HEK293 (cell line): ENCODE measurements around the gene TMEM186.

ENCODE experiments used
- CTCF ChIA-PET: fragments of 350-600 bp; formaldehyde crosslinking; extraction: SDS; loops from one replicate; lab custom pipeline; 2021; ENCODE audit warnings: antibody characterized with exemption; lab: Yijun Ruan, JAX
- POLR2A ChIA-PET: fragments of 300-600 bp; formaldehyde crosslinking; extraction: SDS; loops from one replicate; lab custom pipeline; 2020; ENCODE audit warnings: antibody characterized with exemption, inconsistent platforms; lab: Yijun Ruan, JAX
- H3K27ac ChIP-seq: fragments of 200-500 bp; sonication (Bioruptor generic); 2 replicates; pipeline ENCODE4 v1.5.1; 2014; ENCODE audit warnings: low read depth, low read length, control low read depth, inconsistent platforms; ENCODE audit errors: extremely low read depth
- H3K36me3 ChIP-seq, 2 experiments: fragments of 200-500 bp in 1 of 2; sonication (Bioruptor generic) in 1 of 2; 1 replicate in 1 of 2; 2 replicates in 1 of 2; pipeline ENCODE4 v1.5.1; 2014 to 2017; ENCODE audit warnings: inconsistent platforms in 2 of 2, low read length in 2 of 2; ENCODE audit not compliant: control insufficient read depth in 2 of 2, insufficient read depth in 1 of 2
- H3K4me1 ChIP-seq: fragments of 200-500 bp; sonication (Bioruptor generic); 2 replicates; pipeline ENCODE4 v1.5.1; 2014; ENCODE audit warnings: mild to moderate bottlenecking, low read length, inconsistent platforms; ENCODE audit not compliant: control insufficient read depth, insufficient read depth
- H3K4me3 ChIP-seq: 2 replicates; pipeline ENCODE4 v1.5.1; 2011; ENCODE audit warnings: low read depth, mild to moderate bottlenecking, control low read depth, low read length, moderate library complexity
- H3K9me3 ChIP-seq: fragments of 200-500 bp; sonication (Bioruptor generic); 2 replicates; pipeline ENCODE4 v1.5.1; 2014; ENCODE audit warnings: low read depth, low read length, inconsistent platforms; ENCODE audit not compliant: control insufficient read depth, insufficient read depth
- GLIS1 ChIP-seq: fragments of 450-650 bp; formaldehyde crosslinking; IDR thresholded peaks from 2 replicates; pipeline ENCODE4 v1.5.1; 2016; ENCODE audit warnings: missing biosample characterization, missing genetic modification characterization
- KLF8 ChIP-seq: fragments of 450-650 bp; formaldehyde crosslinking; IDR thresholded peaks from 2 replicates; pipeline ENCODE4 v1.5.1; 2016; ENCODE audit warnings: missing biosample characterization, missing genetic modification characterization
- KLF9 ChIP-seq: fragments of 450-650 bp; formaldehyde crosslinking; IDR thresholded peaks from 2 replicates; pipeline ENCODE4 v1.5.1; 2016; ENCODE audit warnings: missing biosample characterization, missing genetic modification characterization, low read depth
- PRDM10 ChIP-seq: fragments of 450-650 bp; formaldehyde crosslinking; IDR thresholded peaks from 2 replicates; pipeline ENCODE4 v1.5.1; 2016; ENCODE audit warnings: missing biosample characterization, missing genetic modification characterization
- SP7 ChIP-seq: fragments of 450-650 bp; formaldehyde crosslinking; IDR thresholded peaks from 2 replicates; pipeline ENCODE4 v1.5.1; 2016; ENCODE audit warnings: missing biosample characterization, missing genetic modification characterization
- ZBTB21 ChIP-seq: fragments of 450-650 bp; formaldehyde crosslinking; IDR thresholded peaks from 2 replicates; pipeline ENCODE4 v1.5.1; 2017; ENCODE audit warnings: missing biosample characterization, missing genetic modification characterization
- ZBTB48 ChIP-seq: fragments of 450-650 bp; formaldehyde crosslinking; IDR thresholded peaks from 2 replicates; pipeline ENCODE4 v1.5.1; 2016; ENCODE audit warnings: missing biosample characterization, missing genetic modification characterization
- ZFP37 ChIP-seq: fragments of 450-650 bp; formaldehyde crosslinking; IDR thresholded peaks from 2 replicates; pipeline ENCODE4 v1.5.1; 2016; ENCODE audit warnings: missing biosample characterization, missing genetic modification characterization
- ZNF10 ChIP-seq: fragments of 450-650 bp; formaldehyde crosslinking; IDR thresholded peaks from 2 replicates; pipeline ENCODE4 v1.5.1; 2017; ENCODE audit warnings: missing biosample characterization, missing genetic modification characterization
- ZNF174 ChIP-seq: fragments of 450-650 bp; formaldehyde crosslinking; IDR thresholded peaks from 2 replicates; pipeline ENCODE4 v1.5.0; 2017; ENCODE audit warnings: missing biosample characterization, mild to moderate bottlenecking, missing genetic modification characterization
- ZNF184 ChIP-seq: fragments of 450-650 bp; IDR thresholded peaks from 2 replicates; pipeline ENCODE4 v1.5.1; 2018; ENCODE audit warnings: missing biosample characterization, mild to moderate bottlenecking, missing genetic modification characterization
- ZNF211 ChIP-seq: fragments of 450-650 bp; formaldehyde crosslinking; IDR thresholded peaks from 2 replicates; pipeline ENCODE4 v1.5.1; 2016; ENCODE audit warnings: low read depth, missing biosample characterization, missing genetic modification characterization
- ZNF214 ChIP-seq: fragments of 450-650 bp; formaldehyde crosslinking; IDR thresholded peaks from 2 replicates; pipeline ENCODE4 v1.5.1; 2017; ENCODE audit warnings: missing biosample characterization, mild to moderate bottlenecking, missing genetic modification characterization, borderline replicate concordance
- ZNF221 ChIP-seq: fragments of 450-650 bp; formaldehyde crosslinking; IDR thresholded peaks from 2 replicates; pipeline ENCODE4 v1.5.1; 2017; ENCODE audit warnings: missing biosample characterization, missing genetic modification characterization, borderline replicate concordance
- ZNF26 ChIP-seq: fragments of 450-650 bp; formaldehyde crosslinking; IDR thresholded peaks from 2 replicates; pipeline ENCODE4 v1.5.1; 2016; ENCODE audit warnings: missing biosample characterization, missing genetic modification characterization
- ZNF341 ChIP-seq: fragments of 450-650 bp; formaldehyde crosslinking; IDR thresholded peaks from 2 replicates; pipeline ENCODE4; 2016; ENCODE audit warnings: low read depth, missing biosample characterization, missing genetic modification characterization
- ZNF404 ChIP-seq: fragments of 450-650 bp; formaldehyde crosslinking; IDR thresholded peaks from 2 replicates; pipeline ENCODE4 v1.5.1; 2017; ENCODE audit warnings: missing biosample characterization, missing genetic modification characterization
- ZNF423 ChIP-seq: fragments of 450-650 bp; formaldehyde crosslinking; IDR thresholded peaks from 2 replicates; pipeline ENCODE4 v1.5.1; 2016; ENCODE audit warnings: missing biosample characterization, missing genetic modification characterization
- ZNF473 ChIP-seq: fragments of 450-650 bp; formaldehyde crosslinking; IDR thresholded peaks from 2 replicates; pipeline ENCODE4 v1.5.1; 2017; ENCODE audit warnings: missing biosample characterization, missing genetic modification characterization
- ZNF585B ChIP-seq: fragments of 450-650 bp; formaldehyde crosslinking; IDR thresholded peaks from 2 replicates; pipeline ENCODE4 v1.5.1; 2016; ENCODE audit warnings: missing biosample characterization, missing genetic modification characterization
- ZNF791 ChIP-seq: fragments of 450-650 bp; formaldehyde crosslinking; IDR thresholded peaks from 2 replicates; pipeline ENCODE4 v1.5.1; 2016; ENCODE audit warnings: missing biosample characterization, missing genetic modification characterization
- ZNF837 ChIP-seq: fragments of 450-650 bp; formaldehyde crosslinking; IDR thresholded peaks from 2 replicates; pipeline ENCODE4 v1.5.1; 2016; ENCODE audit warnings: missing biosample characterization, missing genetic modification characterization
- ZSCAN18 ChIP-seq: fragments of 450-650 bp; formaldehyde crosslinking; IDR thresholded peaks from 2 replicates; pipeline ENCODE4 v1.5.1; 2016; ENCODE audit warnings: missing biosample characterization, missing genetic modification characterization
- ZSCAN30 ChIP-seq: fragments of 450-650 bp; IDR thresholded peaks from 2 replicates; pipeline ENCODE4 v1.5.1; 2018; ENCODE audit warnings: missing biosample characterization, mild to moderate bottlenecking, missing genetic modification characterization, moderate library complexity
- TF ChIP-seq, protein P1 (sequence below): fragments of 450-650 bp; formaldehyde crosslinking; IDR thresholded peaks from 2 replicates; pipeline ENCODE4 v1.5.1; 2016; ENCODE audit warnings: missing biosample characterization, missing genetic modification characterization

Gene TMEM186

GRCh38 chr16:8828541-8829165 lies 31.2 kb upstream of the TMEM186 start (continued):
- no peak for TF ChIP-seq PRDM10
- TF ChIP-seq ZBTB21 (tag by site-specific recombination), result no peak
- no peak for TF ChIP-seq ZNF585B (tag by site-specific recombination)
- no peak for TF ChIP-seq ZNF791 (tag by site-specific recombination)

GRCh38 chr16:8826278-8826879 lies 28.9 kb upstream of the TMEM186 start:
- H3K4me3 ChIP-seq, result no peak overlapping the region
- H3K9me3 ChIP-seq, result no peaks in the 10 kb centered on the region
- CTCF ChIA-PET, result no interaction called here
- H3K4me1 ChIP-seq, result no peaks in the 10 kb centered on the region
- POLR2A ChIA-PET, result no interaction called here
- TF ChIP-seq ZNF214 (tag by site-specific recombination), result no peak
- no peak for TF ChIP-seq ZNF10 (tag by site-specific recombination)
- TF ChIP-seq ZNF423 (tag by site-specific recombination), result no peak
- TF ChIP-seq ZNF473 (tag by site-specific recombination), result no peak
- no peak for TF ChIP-seq ZBTB48 (tag by site-specific recombination)
- TF ChIP-seq ZFP37 (tag by site-specific recombination), result no peak
- no peak for TF ChIP-seq KLF8 (tag by site-specific recombination)
- TF ChIP-seq SP7 (tag by site-specific recombination), result no peak
- TF ChIP-seq ZNF837 (tag by site-specific recombination), result no peak
- no peak for TF ChIP-seq ZSCAN30 (tag by site-specific recombination)
- TF ChIP-seq ZNF404 (tag by site-specific recombination), result no peak
- TF ChIP-seq KLF9 (tag by site-specific recombination), result no peak
- TF ChIP-seq ZNF184 (tag by site-specific recombination), result no peak
- TF ChIP-seq ZNF791 (tag by site-specific recombination), result no peak
- TF ChIP-seq ZSCAN18 (tag by site-specific recombination), result no peak
- peaks cover 0 to 47% of the 10 kb centered on the region in 2 experiments; a peak in 2 of 3 replicates for H3K36me3 ChIP-seq
- no peak overlapping the region for H3K27ac ChIP-seq

GRCh38 chr16:8822403-8822802 lies 25.0 kb upstream of the TMEM186 start:
- Histone ChIP-seq H3K4me1 (no peaks in the 10 kb centered on the region), H3K27ac (no peak overlapping the region), H3K9me3 (no peaks in the 10 kb centered on the region), H3K36me3 (peaks cover 0 to 54% of the 10 kb centered on the region in 2 experiments; a peak in 2 of 3 replicates), H3K4me3 (no peak overlapping the region)
- ChIA-PET POLR2A (no interaction called here), CTCF (interaction anchor here (0.6 to 0.7 kb wide), 3 partner anchors 106 to 255 kb away, joined by 3 to 4 read pairs (median 3); no protein-coding TSS in a partner anchor)
- TF ChIP-seq ZNF221 (tag by site-specific recombination) (no peak), ZNF174 (tag by site-specific recombination) (no peak), ZNF26 (tag by site-specific recombination) (no peak), ZNF211 (no peak), GLIS1 (tag by site-specific recombination) (no peak), ZNF341 (tag by site-specific recombination) (no peak)
- TF ChIP-seq, protein P1, sequence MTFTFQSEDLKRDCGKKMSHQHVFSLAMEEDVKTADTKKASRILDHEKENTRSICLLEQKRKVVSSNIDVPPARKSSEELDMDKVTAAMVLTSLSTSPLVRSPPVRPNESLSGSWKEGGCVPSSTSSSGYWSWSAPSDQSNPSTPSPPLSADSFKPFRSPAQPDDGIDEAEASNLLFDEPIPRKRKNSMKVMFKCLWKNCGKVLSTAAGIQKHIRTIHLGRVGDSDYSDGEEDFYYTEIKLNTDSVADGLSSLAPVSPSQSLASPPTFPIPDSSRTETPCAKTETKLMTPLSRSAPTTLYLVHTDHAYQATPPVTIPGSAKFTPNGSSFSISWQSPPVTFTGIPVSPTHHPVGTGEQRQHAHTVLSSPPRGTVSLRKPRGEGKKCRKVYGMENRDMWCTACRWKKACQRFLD (tag by site-specific recombination), result no peak
